GM19397 (cell line): ENCODE measurements around the gene SPRED3.
"Not testable (repeated sequence)": the region's sequence is repeated elsewhere in the genome, so short reads cannot be mapped to it uniquely, and the experiment has no call there.

Experiments used
- ATAC-seq: cut with Tn5 transposase; IDR thresholded peaks from one replicate; pipeline ENCODE4 v1.9.1; 2021; ENCODE audit warnings: mild to moderate bottlenecking, moderate library complexity; ENCODE audit not compliant: unreplicated experiment

SPRED3 gene, protein sequence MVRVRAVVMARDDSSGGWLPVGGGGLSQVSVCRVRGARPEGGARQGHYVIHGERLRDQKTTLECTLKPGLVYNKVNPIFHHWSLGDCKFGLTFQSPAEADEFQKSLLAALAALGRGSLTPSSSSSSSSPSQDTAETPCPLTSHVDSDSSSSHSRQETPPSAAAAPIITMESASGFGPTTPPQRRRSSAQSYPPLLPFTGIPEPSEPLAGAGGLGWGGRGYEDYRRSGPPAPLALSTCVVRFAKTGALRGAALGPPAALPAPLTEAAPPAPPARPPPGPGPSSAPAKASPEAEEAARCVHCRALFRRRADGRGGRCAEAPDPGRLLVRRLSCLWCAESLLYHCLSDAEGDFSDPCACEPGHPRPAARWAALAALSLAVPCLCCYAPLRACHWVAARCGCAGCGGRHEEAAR

DNA sequence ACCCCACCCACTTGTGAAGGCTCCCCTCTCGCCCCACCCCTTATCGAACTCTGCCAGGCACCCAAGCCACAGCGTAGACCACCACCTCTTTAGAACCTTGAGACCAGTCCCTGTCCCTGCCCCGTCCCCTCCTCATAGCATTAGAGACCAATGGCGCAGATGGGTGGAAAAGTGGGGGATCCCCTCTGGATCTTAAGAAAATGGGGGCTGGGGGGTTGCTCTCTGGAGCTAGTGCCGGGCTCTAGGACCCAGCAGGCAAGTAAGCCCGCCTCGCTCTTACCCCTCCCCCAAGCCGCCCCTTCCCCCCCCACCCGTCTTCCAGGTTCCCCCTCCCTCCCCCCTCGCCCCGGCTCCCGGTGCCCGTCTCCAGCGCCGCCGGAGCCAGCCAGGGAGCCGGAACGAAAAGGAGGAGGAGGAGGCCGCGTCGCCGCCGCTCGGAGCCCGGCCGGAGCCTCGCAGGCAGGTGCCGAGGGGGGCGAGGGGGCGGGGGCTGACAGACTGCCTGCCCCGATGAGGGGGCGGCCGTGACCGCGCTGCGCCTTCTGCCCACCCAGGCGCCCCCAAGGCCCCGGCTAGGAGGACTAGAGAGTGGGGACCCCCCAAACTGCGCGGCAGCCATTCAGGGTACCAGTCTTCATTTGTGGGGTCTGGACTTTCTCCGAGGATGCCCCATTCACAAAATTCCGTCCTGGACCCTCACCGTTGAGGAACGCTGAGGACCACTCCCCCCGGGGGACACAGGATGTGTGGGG, at the start of gene SPRED3:
Gene SPRED3 (plus strand): TSS at position 349 of the 752 bp plus-strand sequence. CDS start 1,606 bp downstream, outside the sequence.
- ATAC-seq = no peak

GRCh38 chr19:38339011-38339410, 49.5 kb upstream of the SPRED3 start:
- not testable (repeated sequence) for ATAC-seq

DNA sequence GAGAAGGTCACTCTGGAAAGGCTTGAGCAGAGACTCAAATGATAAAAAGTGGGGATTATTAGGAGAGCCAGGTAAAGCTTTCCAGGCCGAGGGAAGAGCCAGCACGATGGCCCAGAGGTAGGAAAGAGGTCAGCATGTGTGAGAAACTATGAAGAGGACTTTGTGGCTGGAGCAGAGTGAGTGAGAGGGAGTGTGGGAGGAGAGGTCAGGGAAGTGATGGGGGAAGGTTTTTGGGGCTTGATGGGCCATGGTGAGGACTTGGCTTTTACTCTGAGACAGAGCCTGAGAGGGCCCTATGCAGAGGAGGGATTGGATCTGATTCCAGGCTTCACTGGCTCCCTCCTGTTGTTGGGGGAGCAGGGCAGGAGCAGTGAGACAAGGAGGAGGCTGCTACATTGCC, 47.6 kb upstream of the SPRED3 start:
- no peak for ATAC-seq

DNA sequence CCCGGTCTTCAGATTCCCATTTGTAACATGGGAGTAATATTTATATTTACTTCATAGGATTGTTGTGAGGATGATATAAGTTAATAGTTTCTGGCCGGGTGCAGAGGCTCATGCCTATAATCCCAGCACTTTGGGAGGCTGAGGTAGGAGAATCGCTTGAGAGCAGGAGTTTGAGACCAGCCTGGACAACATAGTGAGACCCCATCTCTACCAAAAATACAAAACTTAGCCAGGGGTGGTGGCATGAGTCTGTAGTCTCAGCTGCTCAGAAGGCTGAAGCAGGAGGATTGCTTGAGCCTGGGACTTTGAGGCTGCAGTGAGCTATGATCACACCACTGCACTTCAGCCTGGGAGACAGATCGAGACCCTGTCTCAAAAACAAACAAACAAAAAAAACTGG, 41.7 kb upstream of the SPRED3 start:
- no peak for ATAC-seq

- ATAC-seq = no peak
Measured at GRCh38 chr19:38350883-38351282, 37.6 kb upstream of the SPRED3 start.

GRCh38 chr19:38351865-38352395, 36.6 kb upstream of the SPRED3 start:
- ATAC-seq = no peak

- ATAC-seq = no peak
Measured at GRCh38 chr19:38352611-38353010, 35.9 kb upstream of the SPRED3 start.

- ATAC-seq = no peak
Measured at GRCh38 chr19:38355728-38356725, 32.5 kb upstream of the SPRED3 start.

DNA sequence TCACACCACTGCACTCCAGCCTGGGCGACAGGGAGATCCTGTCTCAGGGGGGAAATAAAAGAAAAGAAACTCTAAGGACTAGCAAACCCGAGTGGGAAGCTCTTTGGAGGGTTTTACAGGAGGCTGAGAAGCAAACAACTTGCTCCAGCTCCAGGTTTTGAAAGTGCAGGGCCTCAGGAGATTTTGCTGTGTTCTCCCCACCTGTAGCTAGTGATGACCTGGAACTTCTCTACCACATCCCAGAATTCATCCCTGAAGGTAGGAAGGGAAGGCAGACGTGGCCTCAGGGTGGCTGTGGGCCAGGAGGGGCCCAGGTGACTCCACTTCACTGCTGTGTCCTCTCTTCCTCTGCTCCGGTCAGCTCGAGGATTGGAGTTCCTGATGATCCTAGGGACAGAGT, 30.4 kb upstream of the SPRED3 start:
- no peak for ATAC-seq

- ATAC-seq = no peak
Measured at GRCh38 chr19:38359242-38360021, 29.1 kb upstream of the SPRED3 start.

- ATAC-seq = no peak
Measured at GRCh38 chr19:38360351-38360750, 28.1 kb upstream of the SPRED3 start.

DNA sequence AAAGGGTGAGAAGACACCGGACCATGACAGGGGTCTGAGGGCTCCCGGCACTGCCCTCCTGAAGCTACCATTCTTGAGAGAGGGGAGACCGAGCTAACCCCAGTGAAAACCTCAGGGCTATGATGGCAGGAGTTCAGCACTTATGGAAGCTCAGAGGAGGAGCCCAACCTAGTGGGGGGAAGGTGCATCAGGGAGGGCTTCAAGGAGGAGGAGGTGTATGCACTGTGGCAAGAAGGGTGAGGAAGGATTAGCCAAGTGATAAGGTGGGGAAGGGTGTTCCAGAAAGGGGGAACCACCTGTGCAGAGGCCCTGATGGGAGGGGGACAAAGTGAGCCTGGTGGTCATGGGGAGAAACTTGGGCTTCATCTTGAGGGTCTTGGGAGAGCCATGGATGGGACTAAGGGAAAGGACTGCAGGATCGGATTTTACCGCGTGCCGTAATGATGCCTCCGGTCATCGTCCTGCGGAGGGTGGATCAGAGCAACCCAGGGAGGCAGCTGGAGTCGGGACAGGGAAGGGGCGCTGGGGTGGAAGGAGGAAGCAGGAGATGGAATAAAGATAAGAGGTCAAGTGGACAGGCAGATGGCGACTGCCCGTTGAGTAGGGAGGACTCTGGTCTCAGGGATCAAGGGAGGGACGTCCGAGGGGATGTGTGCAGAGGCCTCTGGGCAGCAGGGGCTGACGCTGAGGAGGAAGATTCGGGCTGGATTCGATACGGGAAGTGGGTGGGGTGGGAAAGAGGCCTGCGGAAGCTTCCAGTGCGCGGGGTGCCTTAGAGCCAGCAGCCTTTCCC, 27.5 kb upstream of the SPRED3 start:
- no peak for ATAC-seq

DNA sequence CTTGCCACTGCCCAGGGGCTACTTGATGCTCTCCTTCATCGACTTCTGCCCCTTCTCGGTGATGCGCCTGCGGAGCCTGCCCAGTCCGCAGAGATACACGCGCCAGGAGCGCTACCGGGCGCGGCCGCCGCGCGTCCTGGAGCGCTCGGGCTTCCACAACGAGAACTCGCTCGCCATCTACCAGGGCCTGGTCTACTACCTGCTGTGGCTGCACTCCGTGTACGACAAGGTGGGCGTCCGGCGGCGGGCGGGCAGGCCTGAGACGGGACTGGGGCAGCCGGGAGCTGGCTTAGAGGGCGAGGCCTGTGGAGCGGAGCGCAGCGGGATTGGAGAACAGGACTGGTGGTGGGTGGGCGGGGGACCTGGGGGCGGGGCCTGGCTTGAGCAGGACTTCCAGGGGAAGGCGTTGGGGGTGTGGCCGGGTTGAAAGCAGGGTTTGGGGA, 26.8 kb upstream of the SPRED3 start:
- ATAC-seq = peak; percentile 60

- ATAC-seq = peak; percentile 25
Measured at GRCh38 chr19:38362076-38362945, 26.2 kb upstream of the SPRED3 start.

- ATAC-seq = not testable (repeated sequence)
Measured at GRCh38 chr19:38362946-38363688, 25.4 kb upstream of the SPRED3 start.

DNA sequence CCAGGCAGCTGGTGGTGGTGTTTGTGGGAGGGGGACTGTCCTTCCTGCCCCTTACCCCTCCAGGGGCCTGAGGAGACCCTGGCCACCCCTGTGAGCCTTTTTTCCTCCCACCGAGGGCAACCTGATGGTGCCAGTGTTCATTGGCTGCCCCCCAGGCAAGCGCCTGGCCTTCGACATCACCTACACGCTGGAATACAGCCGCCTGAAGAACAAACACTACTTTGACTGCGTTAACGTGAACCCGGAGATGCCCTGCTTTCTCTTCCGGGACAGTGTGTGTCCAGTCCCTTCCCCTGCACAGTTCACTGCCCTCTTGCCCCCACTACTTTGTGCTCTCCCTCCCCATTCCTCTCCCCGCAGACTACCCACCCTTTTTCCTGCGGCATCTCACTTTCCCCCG, 21.5 kb upstream of the SPRED3 start:
- ATAC-seq = no peak

DNA sequence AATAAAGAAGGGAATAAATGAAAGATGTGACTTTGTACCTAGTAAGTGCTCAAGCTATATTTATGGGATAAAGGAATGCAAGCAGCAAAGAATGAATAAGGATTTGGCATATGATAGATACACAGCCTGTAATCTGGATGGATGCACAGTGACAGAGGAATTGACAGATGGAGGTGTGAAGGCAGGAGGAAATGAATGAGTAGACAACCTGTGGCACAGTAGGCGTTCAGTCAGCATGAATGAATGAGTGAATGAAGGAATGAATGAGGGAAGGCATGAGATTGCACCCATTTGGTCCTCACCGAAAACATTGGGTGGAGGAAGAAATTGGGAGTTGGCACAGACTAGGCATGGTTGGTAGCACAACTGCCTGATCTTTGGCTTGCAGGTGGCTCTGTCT, 18.9 kb upstream of the SPRED3 start:
- no peak for ATAC-seq
